ENCODE data around the gene COL11A1. TPM values are rescaled to one million over a fixed set of nuclear protein-coding genes. Genes with fewer than 3 reads are reported as not detected.
"Not testable (repeated sequence)": the region's sequence is repeated elsewhere in the genome, so short reads cannot be mapped to it uniquely, and the experiment has no call there.

COL11A1 gene
- total RNA-seq, 2 experiments from 2014 or later: not detected

- no peak overlapping the region for H3K4me3 Mint-ChIP-seq
Observed at GRCh38 chr1:102838016-102838415, 270.3 kb downstream of the COL11A1 start.

GRCh38 chr1:102837551-102837950, 270.8 kb downstream of the COL11A1 start:
- POLR2A ChIA-PET: no interaction called here
- ATAC-seq (no peak), DNase-seq (no peak)
- TF ChIP-seq CTCF (IDR thresholded peaks at IDR 0.05): no peak
- no peak overlapping the region for H3K4me3 Mint-ChIP-seq
- no peaks in the 10 kb centered on the region for H3K27me3 Mint-ChIP-seq
- no peaks in the 10 kb centered on the region for H3K4me1 Mint-ChIP-seq (ENCODE audit: low read depth)
- intact Hi-C loops (cut with micrococcal nuclease): no loop called here
- no peak overlapping the region for H3K27ac Mint-ChIP-seq
- H3K36me3 Mint-ChIP-seq (ENCODE audit: low read depth): no peaks in the 10 kb centered on the region
- CTCF ChIA-PET: interaction anchor here (0.8 to 1.7 kb wide), 2 partner anchors 15 to 18 kb away, joined by 3 read pairs; no protein-coding TSS in a partner anchor
- peaks cover 11% of the 10 kb centered on the region for H3K9me3 Mint-ChIP-seq

More at GRCh38 chr1:102838016-102838415, 270.3 kb downstream of the COL11A1 start:
- ChIA-PET CTCF (interaction anchor here (0.8 to 1.7 kb wide), 2 partner anchors 15 to 17 kb away, joined by 3 read pairs; no protein-coding TSS in a partner anchor), POLR2A (no interaction called here)
- ATAC-seq: no peak
- H3K4me1 Mint-ChIP-seq (ENCODE audit: low read depth): no peaks in the 10 kb centered on the region
- H3K9me3 Mint-ChIP-seq: peaks cover 11% of the 10 kb centered on the region
- intact Hi-C loops (cut with micrococcal nuclease): no loop called here
- no peak for TF ChIP-seq CTCF (IDR thresholded peaks at IDR 0.05)
- DNase-seq: no peak
- no peak overlapping the region for H3K27ac Mint-ChIP-seq
- H3K36me3 Mint-ChIP-seq (ENCODE audit: low read depth): no peaks in the 10 kb centered on the region
- no peaks in the 10 kb centered on the region for H3K27me3 Mint-ChIP-seq

GRCh38 chr1:102836991-102837390, 271.3 kb downstream of the COL11A1 start:
- Mint-ChIP-seq H3K4me1 (ENCODE audit: low read depth) (no peaks in the 10 kb centered on the region), H3K36me3 (ENCODE audit: low read depth) (no peaks in the 10 kb centered on the region), H3K9me3 (peaks cover 9% of the 10 kb centered on the region), H3K4me3 (no peak overlapping the region), H3K27ac (no peak overlapping the region), H3K27me3 (no peaks in the 10 kb centered on the region)
- POLR2A ChIA-PET: no interaction called here
- CTCF ChIA-PET: no interaction called here
- ATAC-seq: no peak
- intact Hi-C loops (cut with micrococcal nuclease): no loop called here
- TF ChIP-seq CTCF (IDR thresholded peaks at IDR 0.05): no peak
- no peak for DNase-seq

DNA sequence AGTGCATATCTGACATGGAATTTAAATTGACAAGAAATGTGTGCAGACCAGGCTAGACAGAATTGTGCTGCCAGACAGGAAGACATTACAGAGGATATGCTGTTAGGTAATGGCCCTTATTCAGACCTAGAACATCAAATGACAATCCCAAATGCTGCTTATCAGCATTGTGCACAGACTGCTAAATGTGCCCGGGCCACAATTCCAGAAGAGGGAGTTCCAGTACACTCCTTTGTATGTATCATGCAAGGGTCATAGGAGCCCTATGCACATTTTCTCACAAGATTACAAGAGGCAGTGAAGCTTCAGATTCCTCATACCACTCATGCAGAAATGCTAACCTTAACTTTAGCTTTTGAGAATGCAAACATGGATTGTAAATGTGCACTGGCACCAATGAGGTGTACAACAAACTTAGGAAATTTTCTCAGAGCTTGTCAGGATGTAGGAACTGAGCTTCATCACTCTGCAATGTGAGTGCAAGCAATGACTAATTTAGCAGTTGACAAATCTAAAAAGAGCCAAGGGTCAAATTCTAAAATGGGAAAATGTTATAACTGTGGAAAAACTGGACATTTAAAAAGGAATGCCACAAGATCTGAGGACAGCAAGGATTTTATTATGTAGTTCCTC, 273.5 kb downstream of the COL11A1 start:
- intact Hi-C loops (cut with micrococcal nuclease): no loop called here
- H3K36me3 Mint-ChIP-seq (ENCODE audit: low read depth): no peaks in the 10 kb centered on the region
- H3K27ac Mint-ChIP-seq: no peak overlapping the region
- CTCF ChIA-PET: no interaction called here
- ATAC-seq (no peak), DNase-seq (no peak)
- peaks cover 12% of the 10 kb centered on the region for H3K9me3 Mint-ChIP-seq
- no peak overlapping the region for H3K4me3 Mint-ChIP-seq
- no peak for TF ChIP-seq CTCF (IDR thresholded peaks at IDR 0.05)
- POLR2A ChIA-PET: no interaction called here
- H3K4me1 Mint-ChIP-seq (ENCODE audit: low read depth): no peaks in the 10 kb centered on the region
- no peaks in the 10 kb centered on the region for H3K27me3 Mint-ChIP-seq

- H3K27ac Mint-ChIP-seq: no peak overlapping the region
- CTCF ChIA-PET: no interaction called here
- no peaks in the 10 kb centered on the region for H3K27me3 Mint-ChIP-seq
- H3K36me3 Mint-ChIP-seq (ENCODE audit: low read depth): no peaks in the 10 kb centered on the region
- POLR2A ChIA-PET: no interaction called here
- no peak for TF ChIP-seq CTCF (IDR thresholded peaks at IDR 0.05)
- intact Hi-C loops (cut with micrococcal nuclease): no loop called here
- no peak for DNase-seq
- H3K4me3 Mint-ChIP-seq: no peak overlapping the region
- H3K4me1 Mint-ChIP-seq (ENCODE audit: low read depth): no peaks in the 10 kb centered on the region
- ATAC-seq: no peak
- peaks cover 12% of the 10 kb centered on the region for H3K9me3 Mint-ChIP-seq
Observed at GRCh38 chr1:102833151-102833550, 275.2 kb downstream of the COL11A1 start.

DNA sequence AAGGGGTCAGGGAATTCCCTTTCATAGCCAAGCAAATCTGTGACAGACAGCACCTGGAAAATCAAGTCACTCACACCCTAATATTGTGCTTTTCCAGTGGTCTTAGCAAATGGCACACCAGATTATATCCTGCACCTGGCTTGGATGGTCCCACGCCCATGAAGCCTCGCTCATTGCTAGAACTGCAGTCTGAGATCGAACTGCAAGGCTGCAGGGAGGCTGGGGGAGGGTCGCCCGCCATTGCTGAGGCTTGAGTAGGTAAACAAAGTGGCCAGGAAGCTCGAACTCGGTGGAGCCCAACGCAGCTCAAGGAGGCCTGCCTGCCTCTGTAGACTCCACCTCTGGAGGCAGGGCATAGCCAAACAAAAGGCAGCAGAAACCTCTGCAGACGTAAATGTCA, 281.6 kb downstream of the COL11A1 start:
- H3K36me3 Mint-ChIP-seq (ENCODE audit: low read depth); CTCF ChIA-PET; H3K4me3 Mint-ChIP-seq; DNase-seq; H3K4me1 Mint-ChIP-seq (ENCODE audit: low read depth); POLR2A ChIA-PET; H3K9me3 Mint-ChIP-seq; ATAC-seq; H3K27ac Mint-ChIP-seq; intact Hi-C loops (cut with micrococcal nuclease); H3K27me3 Mint-ChIP-seq: not testable (repeated sequence)
